ENCODE data around the gene CIROP. TPM values are rescaled to one million over a fixed set of nuclear protein-coding genes. Genes with fewer than 3 reads are reported as not detected.

The CIROP gene
- total and polyA plus RNA-seq, 8 donors, result 0.06 to 0.08 TPM; not detected in 6

DNA sequence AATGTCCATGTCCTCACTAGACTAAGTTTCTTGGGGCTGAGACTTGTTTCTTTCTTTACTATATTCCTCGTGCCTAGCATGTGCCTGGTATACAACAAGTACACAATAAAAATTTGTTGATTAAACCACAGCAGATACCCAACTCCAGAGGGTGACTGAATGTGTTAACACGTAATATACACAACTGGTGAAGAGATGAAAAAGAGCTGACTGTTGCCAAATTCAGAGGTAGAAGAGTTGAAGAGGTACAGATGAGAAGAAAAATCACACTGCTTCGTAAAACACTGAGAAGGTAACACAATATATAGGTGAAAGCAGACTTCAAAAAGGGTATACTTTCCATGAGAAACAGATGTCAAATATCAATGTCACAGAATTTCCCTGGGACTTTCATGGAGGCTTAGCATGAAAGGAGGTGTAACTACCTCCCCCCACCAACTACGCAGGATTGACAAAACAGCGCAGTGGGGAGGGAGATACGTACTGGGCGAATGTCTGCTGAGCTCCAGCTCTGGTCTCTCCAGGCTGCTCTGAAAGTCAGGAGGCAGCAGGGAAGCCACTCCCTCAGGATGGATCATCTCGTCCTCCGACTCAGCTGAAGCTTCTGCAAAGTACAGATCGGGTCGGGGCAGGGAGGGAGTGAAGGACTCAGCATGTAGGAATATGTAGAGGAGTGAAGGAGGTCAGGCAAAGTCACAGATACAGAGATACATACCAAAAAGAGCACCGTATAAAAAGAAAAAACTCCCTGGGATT lies 15.1 kb downstream of the CIROP start:
- intact Hi-C loops (cut with DNase I), result no loop called here
- H3K36me3 ChIP-seq, result peaks cover 2 to 86% of the 10 kb centered on the region in 2 donors
- TF ChIP-seq, protein P1, sequence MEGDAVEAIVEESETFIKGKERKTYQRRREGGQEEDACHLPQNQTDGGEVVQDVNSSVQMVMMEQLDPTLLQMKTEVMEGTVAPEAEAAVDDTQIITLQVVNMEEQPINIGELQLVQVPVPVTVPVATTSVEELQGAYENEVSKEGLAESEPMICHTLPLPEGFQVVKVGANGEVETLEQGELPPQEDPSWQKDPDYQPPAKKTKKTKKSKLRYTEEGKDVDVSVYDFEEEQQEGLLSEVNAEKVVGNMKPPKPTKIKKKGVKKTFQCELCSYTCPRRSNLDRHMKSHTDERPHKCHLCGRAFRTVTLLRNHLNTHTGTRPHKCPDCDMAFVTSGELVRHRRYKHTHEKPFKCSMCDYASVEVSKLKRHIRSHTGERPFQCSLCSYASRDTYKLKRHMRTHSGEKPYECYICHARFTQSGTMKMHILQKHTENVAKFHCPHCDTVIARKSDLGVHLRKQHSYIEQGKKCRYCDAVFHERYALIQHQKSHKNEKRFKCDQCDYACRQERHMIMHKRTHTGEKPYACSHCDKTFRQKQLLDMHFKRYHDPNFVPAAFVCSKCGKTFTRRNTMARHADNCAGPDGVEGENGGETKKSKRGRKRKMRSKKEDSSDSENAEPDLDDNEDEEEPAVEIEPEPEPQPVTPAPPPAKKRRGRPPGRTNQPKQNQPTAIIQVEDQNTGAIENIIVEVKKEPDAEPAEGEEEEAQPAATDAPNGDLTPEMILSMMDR (IDR thresholded peaks at IDR 0.05), result no peak
- H3K9me3 ChIP-seq, result no peaks in the 10 kb centered on the region
- no peak overlapping the region for H3K4me3 ChIP-seq
- no peak for ATAC-seq
- peaks cover 10 to 61% of the 10 kb centered on the region in 2 donors for H3K4me1 ChIP-seq
- H3K27ac ChIP-seq, result no peak overlapping the region
- no peaks in the 10 kb centered on the region for H3K27me3 ChIP-seq
- no peak for DNase-seq

DNA sequence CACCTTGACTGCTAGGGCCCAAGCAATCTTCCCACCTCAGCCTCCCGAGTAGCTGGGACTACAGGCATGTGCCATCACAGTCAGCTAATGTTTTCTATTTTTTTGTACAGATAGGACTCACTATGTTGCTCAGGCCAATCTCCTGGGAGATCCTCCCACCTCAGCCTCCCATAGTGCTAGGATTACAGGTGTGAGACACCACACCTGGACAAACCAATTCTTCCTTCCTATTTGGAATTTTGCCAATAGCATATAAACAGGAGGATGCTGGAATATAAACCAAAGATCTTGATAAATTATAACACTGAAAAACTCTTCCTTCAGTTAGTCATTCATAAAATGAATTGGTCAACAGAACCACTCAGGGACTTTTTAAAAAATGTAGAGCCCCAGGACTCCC lies 18.2 kb downstream of the CIROP start:
- H3K27me3 ChIP-seq, result no peaks in the 10 kb centered on the region
- H3K9me3 ChIP-seq, result no peaks in the 10 kb centered on the region
- intact Hi-C loops (cut with DNase I), result no loop called here
- DNase-seq (no peak), ATAC-seq (no peak)
- H3K4me3 ChIP-seq, result no peak overlapping the region
- peak overlapping the region in 1 of 2 donors; percentile 19 for H3K27ac ChIP-seq
- peaks cover 2 to 100% of the 10 kb centered on the region in 2 donors for H3K36me3 ChIP-seq
- TF ChIP-seq, protein P1 (IDR thresholded peaks at IDR 0.05), result no peak
- H3K4me1 ChIP-seq, result peaks cover 0 to 37% of the 10 kb centered on the region in 2 donors

DNA sequence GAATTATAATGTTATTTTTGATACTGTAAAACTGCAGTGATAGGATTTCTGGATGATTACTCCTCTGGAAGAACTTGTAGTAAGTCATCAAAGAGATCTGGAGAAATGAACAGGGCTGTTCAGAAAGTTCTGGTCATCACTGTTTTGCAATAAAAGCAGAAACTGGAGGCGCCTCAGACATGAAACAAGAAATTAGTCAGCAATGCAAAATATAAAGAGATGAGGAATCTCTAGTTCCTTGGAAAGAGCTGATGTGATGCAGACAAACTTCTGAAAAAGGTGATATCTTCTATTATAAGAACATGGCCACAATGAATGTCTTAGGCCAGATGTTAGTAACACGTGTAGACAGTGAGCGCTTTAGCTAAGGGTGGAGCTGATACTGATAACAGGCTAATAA lies 19.3 kb downstream of the CIROP start:
- peak overlapping the region in 1 of 2 donors; percentile 33 for H3K27ac ChIP-seq
- no peak overlapping the region for H3K4me3 ChIP-seq
- ATAC-seq (no peak), DNase-seq (no peak)
- H3K36me3 ChIP-seq, result peaks cover 2 to 100% of the 10 kb centered on the region in 2 donors
- TF ChIP-seq, protein P1 (IDR thresholded peaks at IDR 0.05), result no peak
- peaks cover 0 to 29% of the 10 kb centered on the region in 2 donors for H3K4me1 ChIP-seq
- no peaks in the 10 kb centered on the region for H3K27me3 ChIP-seq
- no peaks in the 10 kb centered on the region for H3K9me3 ChIP-seq
- intact Hi-C loops (cut with DNase I), result no loop called here

DNA sequence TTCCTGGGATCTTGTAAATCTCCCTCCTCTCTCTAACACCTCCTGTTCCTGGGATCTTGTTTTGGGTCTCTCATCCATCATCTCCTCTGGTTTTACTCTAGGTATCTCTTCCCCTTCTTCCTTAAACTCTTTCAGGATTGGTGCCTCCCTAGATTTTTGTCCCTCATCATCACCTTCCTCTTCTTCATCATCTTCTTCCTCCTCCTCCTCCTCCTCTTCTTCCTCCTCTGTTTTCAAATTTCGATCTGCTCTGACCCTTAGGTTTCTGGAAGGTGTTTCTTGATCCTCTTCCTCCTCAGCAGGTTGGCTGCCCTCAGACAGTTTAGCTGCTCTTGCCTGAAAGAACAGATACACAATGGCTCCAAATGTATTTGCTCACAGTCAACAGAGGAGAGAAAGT lies 24.3 kb downstream of the CIROP start:
- Histone ChIP-seq H3K9me3 (no peaks in the 10 kb centered on the region), H3K4me3 (no peak overlapping the region), H3K4me1 (peaks cover 0 to 46% of the 10 kb centered on the region in 2 donors), H3K27me3 (no peaks in the 10 kb centered on the region), H3K36me3 (peaks cover 3 to 100% of the 10 kb centered on the region in 2 donors), H3K27ac (peak overlapping the region in 1 of 2 donors; percentile 83)
- ATAC-seq, result no peak
- TF ChIP-seq, protein P1 (IDR thresholded peaks at IDR 0.05), result no peak
- no peak for DNase-seq
- intact Hi-C loops (cut with DNase I), result no loop called here

DNA sequence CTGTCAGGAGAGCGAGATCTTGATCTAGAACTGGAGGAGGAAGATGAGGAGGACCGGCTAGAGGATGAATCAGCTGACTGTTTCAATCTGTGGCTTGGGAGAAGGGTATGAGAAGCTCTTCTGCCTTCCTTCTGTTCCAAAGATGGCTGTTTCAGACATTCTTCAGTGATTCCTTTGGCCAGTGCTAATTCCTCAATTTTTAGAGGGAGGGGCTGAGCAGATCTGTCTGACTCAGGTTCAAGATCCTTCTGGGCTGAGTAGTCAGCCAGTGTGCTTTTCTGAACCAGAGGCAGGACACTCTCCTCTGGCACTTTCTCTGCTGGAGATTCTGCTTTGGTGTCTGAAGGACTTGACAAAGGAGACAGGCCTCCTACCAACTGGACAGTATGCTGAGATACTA lies 25.1 kb downstream of the CIROP start:
- H3K4me3 ChIP-seq, result no peak overlapping the region
- no peak for DNase-seq
- TF ChIP-seq, protein P1 (IDR thresholded peaks at IDR 0.05), result no peak
- peaks cover 0 to 42% of the 10 kb centered on the region in 2 donors for H3K4me1 ChIP-seq
- peak overlapping the region; percentile 13 to 83 for H3K27ac ChIP-seq
- peaks cover 3 to 100% of the 10 kb centered on the region in 2 donors for H3K36me3 ChIP-seq
- H3K9me3 ChIP-seq, result no peaks in the 10 kb centered on the region
- no peaks in the 10 kb centered on the region for H3K27me3 ChIP-seq
- no peak for ATAC-seq
- intact Hi-C loops (cut with DNase I), result no loop called here
